Heart left ventricle (tissue), 16 donors: ENCODE data around the gene CAD. TPM values are rescaled to one million over a fixed set of nuclear protein-coding genes. Genes with fewer than 3 reads are reported as not detected.
A peak's percentile ranks its signal among the peaks of the same experiment; 100 is the strongest.
"Not testable (repeated sequence)": the region's sequence is repeated elsewhere in the genome, so short reads cannot be mapped to it uniquely, and the experiment has no call there.

Experiments used
- ATAC-seq, 4 donors: fragments of 200-7000 bp; cut with Tn5 transposase; one replicate each; pipeline ENCODE4 v1.9.1; 2020 to 2022; ENCODE audit warnings: moderate library complexity in 4 of 4, mild to moderate bottlenecking in 3 of 4, moderate number of reproducible peaks in 1 of 4
- DNase-seq, 5 donors: peaks; one replicate each; pipeline ENCODE4 v3.0.0-alpha.2; 2020
- H3K27ac ChIP-seq, 12 donors: fragments of 200-600 bp; sonication (generic) in 4 of 12; one replicate each; pipeline versions ENCODE4 v1.5.0 to v1.8.0; 2016 to 2022; ENCODE audit warnings: mild to moderate bottlenecking in 2 of 12
- H3K27me3 ChIP-seq, 9 donors: fragments of 200-600 bp; sonication (generic) in 2 of 9; one replicate each; pipeline versions ENCODE4 v1.5.1 to v1.8.0; 2016 to 2022; ENCODE audit warnings: mild to moderate bottlenecking in 3 of 9
- H3K36me3 ChIP-seq, 9 donors: fragments of 200-600 bp; sonication (generic) in 2 of 9; one replicate each; pipeline versions ENCODE4 v1.5.0 to v1.8.0; 2018 to 2022; ENCODE audit warnings: mild to moderate bottlenecking in 2 of 9
- H3K4me1 ChIP-seq, 12 donors: fragments of 200-600 bp; sonication (generic) in 4 of 12; one replicate each; pipeline versions ENCODE4 v1.5.0 to v1.8.0; 2016 to 2022; ENCODE audit warnings: mild to moderate bottlenecking in 3 of 12
- H3K4me3 ChIP-seq, 12 donors: fragments of 200-600 bp; sonication (generic) in 4 of 12; one replicate each; pipeline versions ENCODE4 v1.5.0 to v1.8.0; 2017 to 2022; ENCODE audit warnings: mild to moderate bottlenecking in 9 of 12, moderate library complexity in 4 of 12
- H3K9me3 ChIP-seq, 12 donors: fragments of 200-600 bp; sonication (generic) in 4 of 12; one replicate each; pipeline versions ENCODE4 v1.5.0 to v1.8.0; 2016 to 2022; ENCODE audit warnings: mild to moderate bottlenecking in 1 of 12
- POLR2A ChIP-seq, 2 donors: fragments of 450-650 bp; IDR thresholded peaks; one replicate each; pipeline ENCODE4 v1.6.1; 2017; ENCODE audit warnings: antibody characterized with exemption in 2 of 2, mild to moderate bottlenecking in 2 of 2, moderate library complexity in 2 of 2
- WGBS, 4 donors: extraction: QIAGEN DNeasy Blood & Tissue Kit in 2 of 4; methylation state at CpG; one replicate each; pipeline versions ENCODE4 v1.1.5 to v1.1.7; 2013 to 2018; 5-methylcytosine and 5-hydroxymethylcytosine counted together
- intact Hi-C, 10 donors: fragments of 100-400 bp; cut with DNase I; formaldehyde crosslinking; loops; one replicate each; pipeline versions ENCODE4 v1.11.1 to v1.14.2; 2022
- polyA plus RNA-seq, 2 donors: library from polyadenylated mRNA; stranded (reverse); fragments of 200-250 nt; gene quantifications; one replicate each; pipeline ENCODE4 v1.2.3, GENCODE V29; 2013
- total RNA-seq, 9 donors: library from RNA; depleted of rRNA in 2 of 9; stranded (reverse); fragments of >200 nt in 2 of 9; fragmentation: NEBNext Ultra II Directional in 3 of 9; extraction: Animal tissue kit (Norgen Biotek cat#: 25700) in 3 of 9; gene quantifications; one replicate each; pipeline versions ENCODE4 v1.1.0 to v1.2.4, GENCODE V29; 2016 to 2023
- TF ChIP-seq, protein P1 (sequence below), 12 donors: fragments of 200-600 bp; sonication (generic) in 4 of 12; IDR thresholded peaks; one replicate each; pipeline versions ENCODE4 v1.5.0 to v1.8.0; 2018 to 2022; ENCODE audit warnings: antibody characterized with exemption in 12 of 12, mild to moderate bottlenecking in 5 of 12
- donor health status: ischemic (EF 13 %, LVEDD 7.1; RV severe dilation, severe dysfunction).
- donor health status: healthy with polysubstance abuse.
- donor health status: DM: no; HTN: yes; CAD: no.
- donor health status: DM: no; HTN: no; CAD: no.
- donor health status: ischemic (EF 25% LVEDD 6.9; RV normal size, moderate dysfunction).
- donor health status: ischemic (EF 25% LVEDD 5.7; RV mildly dilated, moderate dysfunction).
- donor health status: healthy.
- donor health status: DM: yes; HTN: yes; CAD: no.
- donor health status: ischemic (EF 35%, LVEDD 5.7; RV mildly dilated, moderate dysfunction).
- donor health status: nonischemic (EF 11% LVEDD 7.7; RV severe dilation, severe dysfunction).
- donor health status: DM: yes; HTN: yes; CAD: no.
- donor health status: PGD.
- donor health status: ischemic (EF 29% LVEDD 5.4; RV normal size, mild dysfunction).
- donor health status: nonischemic (EF 23%, LVEDD 6.1; RV moderate dilation, normal function).

Gene CAD
- total and polyA plus RNA-seq, 11 donors = 3.2 to 14.2 (median 6.7) TPM

DNA sequence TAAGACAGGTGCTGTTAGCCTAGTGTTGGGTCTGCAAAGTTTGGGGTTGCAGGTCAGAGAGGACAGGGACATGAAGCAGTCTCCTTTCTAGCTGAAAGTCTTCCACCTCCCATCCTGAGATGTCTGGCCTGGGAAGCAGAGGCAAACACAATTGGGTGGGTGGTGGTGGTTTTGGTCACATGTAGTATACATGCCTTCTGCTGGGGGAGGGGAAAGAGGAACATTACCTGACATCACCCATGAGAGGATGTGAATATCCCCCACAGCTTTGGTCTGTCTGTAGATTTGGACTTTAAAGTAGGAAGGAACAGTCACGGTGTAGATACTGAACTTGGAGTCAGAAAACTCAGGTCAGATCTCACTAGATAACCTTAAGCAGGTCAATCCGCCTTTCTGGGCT is 53.5 kb downstream of the CAD start:
- H3K4me1 ChIP-seq = peaks cover 0 to 38% (median 5%) of the 10 kb centered on the region in 12 donors
- H3K4me3 ChIP-seq = no peak overlapping the region
- intact Hi-C loops = loop anchor here in 2 of 10 donors (10.0 kb wide), 2 partner anchors 306 to 316 kb away; no protein-coding TSS in a partner anchor
- H3K9me3 ChIP-seq = no peaks in the 10 kb centered on the region
- WGBS, 4 donors = 50 to 70% (median 55%) methylated on average over 2 of the region's 2 CpGs
- ATAC-seq = no peak
- peaks cover 0 to 19% (median 0%) of the 10 kb centered on the region in 9 donors for H3K27me3 ChIP-seq
- no peak for TF ChIP-seq POLR2A (IDR thresholded peaks at IDR 0.05)
- TF ChIP-seq, protein P1, sequence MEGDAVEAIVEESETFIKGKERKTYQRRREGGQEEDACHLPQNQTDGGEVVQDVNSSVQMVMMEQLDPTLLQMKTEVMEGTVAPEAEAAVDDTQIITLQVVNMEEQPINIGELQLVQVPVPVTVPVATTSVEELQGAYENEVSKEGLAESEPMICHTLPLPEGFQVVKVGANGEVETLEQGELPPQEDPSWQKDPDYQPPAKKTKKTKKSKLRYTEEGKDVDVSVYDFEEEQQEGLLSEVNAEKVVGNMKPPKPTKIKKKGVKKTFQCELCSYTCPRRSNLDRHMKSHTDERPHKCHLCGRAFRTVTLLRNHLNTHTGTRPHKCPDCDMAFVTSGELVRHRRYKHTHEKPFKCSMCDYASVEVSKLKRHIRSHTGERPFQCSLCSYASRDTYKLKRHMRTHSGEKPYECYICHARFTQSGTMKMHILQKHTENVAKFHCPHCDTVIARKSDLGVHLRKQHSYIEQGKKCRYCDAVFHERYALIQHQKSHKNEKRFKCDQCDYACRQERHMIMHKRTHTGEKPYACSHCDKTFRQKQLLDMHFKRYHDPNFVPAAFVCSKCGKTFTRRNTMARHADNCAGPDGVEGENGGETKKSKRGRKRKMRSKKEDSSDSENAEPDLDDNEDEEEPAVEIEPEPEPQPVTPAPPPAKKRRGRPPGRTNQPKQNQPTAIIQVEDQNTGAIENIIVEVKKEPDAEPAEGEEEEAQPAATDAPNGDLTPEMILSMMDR (IDR thresholded peaks at IDR 0.05) = no peak
- H3K27ac ChIP-seq = peak overlapping the region in 9 of 12 donors; percentile 62 to 91 (median 76)
- no peak for DNase-seq
- H3K36me3 ChIP-seq = no peaks in the 10 kb centered on the region

DNA sequence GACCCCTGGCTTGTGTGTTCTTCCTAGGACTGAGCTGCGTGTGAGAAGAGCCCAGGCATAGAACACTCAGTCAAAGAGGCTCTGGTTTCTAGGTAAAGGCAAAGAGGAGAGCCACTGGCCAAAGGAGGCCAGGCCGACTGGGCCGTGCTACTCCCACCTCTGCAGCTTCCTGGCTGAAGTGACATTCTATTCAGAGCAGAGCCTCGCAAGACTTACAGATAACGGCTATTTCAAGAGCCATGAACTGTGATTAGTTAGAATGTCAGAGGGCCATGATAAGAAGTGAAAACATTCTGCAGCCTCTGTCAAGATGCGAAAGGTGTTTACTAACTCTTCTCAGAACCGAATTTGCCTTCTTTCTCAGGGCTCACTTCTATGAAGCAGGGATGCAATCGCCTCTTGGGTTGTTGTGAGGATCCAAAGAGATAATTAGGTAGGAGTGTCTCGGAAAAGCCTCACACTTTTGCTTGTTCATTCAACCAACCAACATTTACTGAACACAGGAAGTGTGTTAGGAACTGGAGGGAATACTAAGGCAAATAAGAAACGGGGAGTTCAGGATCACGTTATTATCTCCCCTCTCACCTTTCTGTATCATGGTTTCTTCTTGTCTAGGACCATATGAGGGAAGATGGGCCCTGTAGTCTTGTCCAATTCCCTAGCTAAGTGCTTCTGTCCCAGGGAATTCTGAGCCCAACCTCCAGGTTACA is 54.6 kb downstream of the CAD start:
- ATAC-seq = peak; percentile 87 to 95 (median 93)
- peak overlapping the region; percentile 62 to 91 (median 77) for H3K27ac ChIP-seq

DNA sequence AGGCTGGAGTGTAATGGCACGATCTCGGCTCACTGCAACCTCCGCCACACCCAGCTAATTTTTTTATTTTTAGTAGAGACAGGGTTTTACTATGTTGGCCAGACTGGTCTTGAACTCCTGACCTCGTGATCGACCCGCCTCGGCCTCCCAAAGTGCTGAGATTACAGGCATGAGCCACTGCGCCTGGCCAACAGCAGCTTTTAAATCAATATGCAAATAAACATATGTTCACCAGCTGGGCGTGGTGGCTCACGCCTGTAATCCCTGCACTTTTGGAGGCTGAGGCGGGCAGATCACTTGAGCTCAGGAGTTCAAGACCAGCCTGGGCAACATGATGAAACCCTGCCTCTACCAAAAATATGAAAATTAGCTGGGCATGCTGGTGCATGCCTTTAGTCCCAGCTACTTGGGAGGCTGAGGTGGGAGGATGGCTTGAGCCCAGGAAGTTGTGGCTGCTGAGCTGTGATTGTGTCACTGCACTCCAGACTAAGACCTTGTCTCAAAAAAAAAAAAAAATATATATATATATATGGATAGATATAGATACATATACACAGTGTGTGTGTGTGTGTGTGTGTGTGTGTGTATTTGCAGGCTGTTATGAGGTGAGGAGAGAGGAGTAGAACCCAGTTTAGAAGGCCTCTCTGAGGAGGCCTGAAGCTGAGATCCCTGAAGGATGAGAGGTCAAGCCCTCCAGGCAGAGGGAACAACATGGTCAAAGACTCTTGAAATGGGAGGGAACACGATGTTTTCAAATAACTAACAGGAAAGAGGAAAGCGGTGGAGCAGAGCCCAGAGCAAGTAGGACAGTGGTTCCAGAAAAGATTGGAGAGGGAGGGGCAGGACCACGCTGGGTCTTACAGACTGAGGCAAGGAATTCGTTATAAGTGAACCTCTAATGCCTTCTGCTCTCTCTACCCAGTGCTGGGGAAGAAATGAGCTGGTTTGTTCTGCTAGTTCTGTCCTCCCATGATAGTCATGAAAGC is 55.7 kb downstream of the CAD start:
- 53 to 56% (median 54%) methylated on average over 15 of the region's 15 CpGs for WGBS, 4 donors

More for the DNA sequence above, 54.6 kb downstream of the CAD start:
- Histone ChIP-seq H3K36me3 (no peaks in the 10 kb centered on the region), H3K9me3 (no peaks in the 10 kb centered on the region), H3K27me3 (peaks cover 0 to 11% (median 0%) of the 10 kb centered on the region in 9 donors), H3K4me3 (no peak overlapping the region), H3K4me1 (peaks cover 0 to 38% (median 5%) of the 10 kb centered on the region in 12 donors)
- TF ChIP-seq, protein P1 (IDR thresholded peaks at IDR 0.05) = no peak
- TF ChIP-seq POLR2A (IDR thresholded peaks at IDR 0.05) = peak in 1 of 2 donors; percentile 32
- whole genome bisulfite sequencing, 4 donors = 20 to 30% (median 26%) methylated on average over 11 of the region's 11 CpGs
- DNase-seq = peak in 3 of 5 donors; percentile 64 to 69 (median 66)
- intact Hi-C loops = loop anchor here in 2 of 10 donors (10.0 kb wide), 2 partner anchors 307 to 317 kb away; no protein-coding TSS in a partner anchor

More for the DNA sequence above, 55.7 kb downstream of the CAD start:
- peak in 2 of 4 donors; percentile 7 to 40 for ATAC-seq
- not testable (repeated sequence) for H3K27me3 ChIP-seq, H3K4me3 ChIP-seq, H3K9me3 ChIP-seq, H3K36me3 ChIP-seq, DNase-seq
- Histone ChIP-seq H3K4me1 (peaks cover 0 to 38% (median 5%) of the 10 kb centered on the region in 12 donors), H3K27ac (peak overlapping the region; percentile 60 to 91 (median 77))
- intact Hi-C loops = loop anchor here in 2 of 10 donors (10.0 kb wide), 2 partner anchors 308 to 318 kb away; no protein-coding TSS in a partner anchor
